Endothelial cell (in vitro differentiated cells): ENCODE results near the gene APC. TPM values are rescaled to one million over a fixed set of nuclear protein-coding genes. Genes with fewer than 3 reads are reported as not detected.
A peak's percentile ranks its signal among the peaks of the same experiment; 100 is the strongest.
"Not testable (repeated sequence)": the region's sequence is repeated elsewhere in the genome, so short reads cannot be mapped to it uniquely, and the experiment has no call there.

Experiments
- DNase-seq: peaks from one replicate; pipeline ENCODE4 v3.0.0; 2021; ENCODE audit warnings: low spot score
- H3K27ac Mint-ChIP-seq: one replicate; pipeline ENCODE4 v1.8.0; 2021; ENCODE audit warnings: mixed read lengths, inconsistent platforms; ENCODE audit not compliant: unreplicated experiment
- H3K27me3 Mint-ChIP-seq: one replicate; pipeline ENCODE4 v1.8.0; 2021; ENCODE audit warnings: mild to moderate bottlenecking, moderate library complexity, mixed read lengths, inconsistent platforms; ENCODE audit not compliant: unreplicated experiment
- H3K36me3 Mint-ChIP-seq: one replicate; pipeline ENCODE4 v1.8.0; 2021; ENCODE audit warnings: mild to moderate bottlenecking, low read depth, mixed read lengths, inconsistent platforms; ENCODE audit not compliant: unreplicated experiment
- H3K4me1 Mint-ChIP-seq: one replicate; pipeline ENCODE4 v1.8.0; 2021; ENCODE audit warnings: mild to moderate bottlenecking, mixed read lengths, inconsistent platforms; ENCODE audit not compliant: unreplicated experiment
- H3K4me3 Mint-ChIP-seq: one replicate; pipeline ENCODE4 v1.8.0; 2021; ENCODE audit warnings: mild to moderate bottlenecking, mixed read lengths, inconsistent platforms; ENCODE audit not compliant: unreplicated experiment
- H3K9me3 Mint-ChIP-seq: one replicate; pipeline ENCODE4 v1.8.0; 2021; ENCODE audit warnings: mixed read lengths, inconsistent platforms; ENCODE audit not compliant: unreplicated experiment
- total RNA-seq: library from RNA; stranded (reverse); fragmentation: NEBNext Ultra II Directional; extraction: Animal tissue kit (Norgen Biotek cat#: 25700); gene quantifications from one replicate; pipeline ENCODE4 v1.2.1, GENCODE V29; 2021; ENCODE audit not compliant: unreplicated experiment
- TF ChIP-seq, protein P1 (sequence below): fragments of 200-600 bp; sonication (generic); IDR thresholded peaks from one replicate; pipeline ENCODE4 v1.5.0; 2021; ENCODE audit warnings: antibody characterized with exemption; ENCODE audit not compliant: unreplicated experiment

The APC gene
- total RNA-seq, 1 donor from 2014 or later = 66.5 TPM

DNA sequence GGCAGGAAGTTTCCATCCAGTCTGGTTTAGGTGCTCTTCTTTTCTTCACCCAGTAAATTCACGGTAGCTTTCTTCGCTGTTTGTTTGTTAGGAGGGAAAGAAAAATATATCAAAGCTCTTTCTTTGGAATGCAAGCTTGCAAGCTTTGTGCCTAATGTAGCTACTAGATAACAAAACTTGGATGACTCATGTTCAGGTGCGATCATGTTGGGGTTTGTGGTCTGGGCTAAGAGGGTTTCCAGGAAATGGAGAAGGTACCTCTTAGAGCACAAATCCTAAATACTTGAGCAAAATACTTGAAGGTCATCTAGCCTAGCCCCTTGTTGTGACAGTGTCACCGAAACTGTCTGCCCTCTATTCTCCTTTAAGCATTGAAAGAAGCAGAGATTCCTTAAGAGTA, 141.1 kb downstream of the APC start:
- no peak for DNase-seq
- peak overlapping the region; percentile 46 for H3K27ac Mint-ChIP-seq
- peaks cover 21% of the 10 kb centered on the region for H3K36me3 Mint-ChIP-seq
- no peak overlapping the region for H3K4me3 Mint-ChIP-seq
- TF ChIP-seq, protein P1, sequence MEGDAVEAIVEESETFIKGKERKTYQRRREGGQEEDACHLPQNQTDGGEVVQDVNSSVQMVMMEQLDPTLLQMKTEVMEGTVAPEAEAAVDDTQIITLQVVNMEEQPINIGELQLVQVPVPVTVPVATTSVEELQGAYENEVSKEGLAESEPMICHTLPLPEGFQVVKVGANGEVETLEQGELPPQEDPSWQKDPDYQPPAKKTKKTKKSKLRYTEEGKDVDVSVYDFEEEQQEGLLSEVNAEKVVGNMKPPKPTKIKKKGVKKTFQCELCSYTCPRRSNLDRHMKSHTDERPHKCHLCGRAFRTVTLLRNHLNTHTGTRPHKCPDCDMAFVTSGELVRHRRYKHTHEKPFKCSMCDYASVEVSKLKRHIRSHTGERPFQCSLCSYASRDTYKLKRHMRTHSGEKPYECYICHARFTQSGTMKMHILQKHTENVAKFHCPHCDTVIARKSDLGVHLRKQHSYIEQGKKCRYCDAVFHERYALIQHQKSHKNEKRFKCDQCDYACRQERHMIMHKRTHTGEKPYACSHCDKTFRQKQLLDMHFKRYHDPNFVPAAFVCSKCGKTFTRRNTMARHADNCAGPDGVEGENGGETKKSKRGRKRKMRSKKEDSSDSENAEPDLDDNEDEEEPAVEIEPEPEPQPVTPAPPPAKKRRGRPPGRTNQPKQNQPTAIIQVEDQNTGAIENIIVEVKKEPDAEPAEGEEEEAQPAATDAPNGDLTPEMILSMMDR = no peak
- no peaks in the 10 kb centered on the region for H3K9me3 Mint-ChIP-seq
- H3K4me1 Mint-ChIP-seq = no peaks in the 10 kb centered on the region
- no peaks in the 10 kb centered on the region for H3K27me3 Mint-ChIP-seq

DNA sequence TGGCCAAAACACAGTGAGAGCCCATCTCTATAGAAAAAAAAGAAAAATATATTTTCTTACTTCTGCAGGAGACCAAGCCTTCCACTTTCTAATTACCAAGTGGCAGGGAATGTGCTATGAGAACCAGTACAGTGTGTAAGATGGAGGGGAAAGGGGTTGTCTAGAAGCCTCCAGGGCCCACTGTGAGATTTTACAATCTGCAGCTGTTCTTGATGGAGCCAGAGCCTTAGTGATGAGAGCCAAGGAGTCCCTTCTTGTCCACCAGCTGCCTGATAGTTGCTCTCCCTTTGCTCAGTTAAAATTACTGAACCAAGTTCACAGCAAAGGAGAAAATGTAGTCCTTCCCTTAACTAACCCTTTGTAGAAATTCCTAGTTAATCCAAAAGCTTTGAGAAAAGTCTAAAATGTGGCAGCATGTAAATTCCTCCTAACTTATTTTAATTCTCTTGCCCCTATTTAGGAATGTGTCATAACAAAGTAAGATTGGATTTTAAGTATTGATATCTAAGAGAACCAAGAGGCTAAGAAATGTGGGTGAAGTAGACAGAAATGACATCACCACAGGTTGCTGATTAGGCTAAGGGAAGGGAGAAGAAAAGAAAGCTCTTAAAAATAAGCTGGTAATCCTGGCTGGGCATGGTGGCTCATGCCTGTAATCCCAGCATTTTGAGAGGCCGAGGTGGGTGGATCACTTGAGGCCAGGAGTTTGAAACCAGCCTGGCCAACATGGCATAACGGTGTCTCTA, 142.7 kb downstream of the APC start:
- H3K4me1 Mint-ChIP-seq = no peaks in the 10 kb centered on the region
- H3K27me3 Mint-ChIP-seq = no peaks in the 10 kb centered on the region
- H3K27ac Mint-ChIP-seq = peak overlapping the region; percentile 4
- TF ChIP-seq, protein P1 = no peak
- peaks cover 22% of the 10 kb centered on the region for H3K36me3 Mint-ChIP-seq
- no peaks in the 10 kb centered on the region for H3K9me3 Mint-ChIP-seq
- H3K4me3 Mint-ChIP-seq = no peak overlapping the region
- DNase-seq = no peak

DNA sequence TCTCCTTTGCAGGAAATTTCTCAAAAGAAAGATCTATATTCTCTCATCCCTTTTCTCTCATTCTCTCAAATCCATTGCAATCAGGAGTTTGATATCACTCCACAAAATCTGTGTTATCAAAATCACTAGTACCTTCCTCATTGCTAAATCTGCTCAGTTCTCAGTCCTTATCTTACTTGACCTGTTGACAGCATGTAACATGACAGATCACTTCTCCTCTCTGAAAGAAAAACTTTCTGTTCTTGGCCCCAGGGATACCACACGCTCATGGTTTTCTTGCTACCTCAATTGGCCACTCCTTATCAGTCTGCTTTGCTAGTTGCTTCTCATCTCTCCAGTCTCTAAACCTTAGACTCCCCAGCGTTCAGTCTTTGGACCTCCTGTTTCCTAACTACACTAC, 145.5 kb downstream of the APC start:
- Mint-ChIP-seq H3K27ac (no peak overlapping the region), H3K9me3 (no peaks in the 10 kb centered on the region)
- TF ChIP-seq, protein P1 = no peak

DNA sequence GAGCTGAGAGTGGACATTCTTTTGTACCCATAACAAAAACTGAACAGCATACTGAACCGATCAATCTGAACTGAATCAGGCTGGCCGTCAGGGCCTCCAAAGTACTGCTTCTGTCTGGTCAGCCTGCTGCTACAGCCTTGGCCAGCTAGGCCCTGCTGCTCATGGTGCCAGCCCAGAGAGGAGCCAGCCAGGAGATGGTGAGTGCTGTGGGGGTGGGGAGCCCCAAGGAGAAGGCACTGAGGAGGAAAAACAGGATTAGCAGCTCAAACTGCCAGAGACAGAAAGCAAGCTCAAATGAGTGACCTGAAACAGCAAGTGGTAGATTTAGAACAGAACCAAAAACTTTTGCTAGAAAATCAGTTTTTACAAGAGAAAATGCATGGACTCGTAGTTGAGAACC, 147.3 kb downstream of the APC start:
- Mint-ChIP-seq H3K27ac (no peak overlapping the region), H3K4me3 (no peak overlapping the region), H3K27me3 (no peaks in the 10 kb centered on the region), H3K36me3 (peaks cover 20% of the 10 kb centered on the region), H3K9me3 (no peaks in the 10 kb centered on the region), H3K4me1 (no peaks in the 10 kb centered on the region)
- TF ChIP-seq, protein P1 = no peak
- DNase-seq = no peak

More for the DNA sequence above, 145.5 kb downstream of the APC start:
- H3K36me3 Mint-ChIP-seq = peaks cover 20% of the 10 kb centered on the region
- no peaks in the 10 kb centered on the region for H3K4me1 Mint-ChIP-seq
- H3K27me3 Mint-ChIP-seq = no peaks in the 10 kb centered on the region
- DNase-seq = no peak
- no peak overlapping the region for H3K4me3 Mint-ChIP-seq

DNA sequence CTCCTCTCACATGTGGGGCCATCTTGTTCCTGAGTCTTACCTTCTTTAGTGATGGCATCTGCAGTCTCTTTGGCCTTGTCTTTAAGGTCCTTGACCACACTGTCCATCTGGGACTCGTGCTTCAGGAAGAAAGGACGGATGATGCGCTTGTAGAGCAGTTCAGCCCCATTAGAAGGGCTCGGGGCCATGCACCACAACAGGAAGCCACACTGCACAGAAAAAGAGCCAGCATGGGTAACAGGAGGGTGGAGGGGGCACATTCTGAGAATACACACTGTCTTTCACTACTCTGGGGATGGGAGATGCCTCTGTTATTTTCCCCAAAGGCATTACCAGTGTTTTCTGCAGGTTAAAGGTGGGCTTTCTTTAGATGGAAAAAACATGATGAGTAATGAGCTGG, 149.3 kb downstream of the APC start:
- peaks cover 21% of the 10 kb centered on the region for H3K36me3 Mint-ChIP-seq

DNA sequence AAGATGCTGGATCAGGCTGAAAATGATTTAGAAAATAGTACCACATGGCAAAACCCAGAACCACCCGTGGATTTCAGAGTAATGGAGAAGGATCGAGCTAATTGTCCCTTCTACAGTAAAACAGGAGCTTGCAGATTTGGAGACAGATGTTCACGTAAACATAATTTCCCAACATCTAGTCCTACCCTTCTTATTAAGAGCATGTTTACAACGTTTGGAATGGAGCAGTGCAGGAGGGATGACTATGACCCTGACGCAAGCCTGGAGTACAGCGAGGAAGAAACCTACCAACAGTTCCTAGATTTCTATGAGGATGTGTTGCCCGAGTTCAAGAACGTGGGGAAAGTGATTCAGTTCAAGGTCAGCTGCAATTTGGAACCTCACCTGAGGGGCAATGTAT, 154.4 kb downstream of the APC start:
- not testable (repeated sequence) for H3K9me3 Mint-ChIP-seq, H3K4me1 Mint-ChIP-seq, H3K4me3 Mint-ChIP-seq, DNase-seq, H3K27me3 Mint-ChIP-seq
- Mint-ChIP-seq H3K36me3 (peaks cover 28% of the 10 kb centered on the region), H3K27ac (peak overlapping the region; percentile 28)

More for the DNA sequence above, 149.3 kb downstream of the APC start:
- Mint-ChIP-seq H3K4me1 (peaks cover 5% of the 10 kb centered on the region), H3K27me3 (peaks cover 3% of the 10 kb centered on the region), H3K27ac (peak overlapping the region; percentile 33), H3K9me3 (no peaks in the 10 kb centered on the region), H3K4me3 (no peak overlapping the region)
- DNase-seq = no peak
- TF ChIP-seq, protein P1 = no peak
